HCT116 (cell line): ENCODE data around the gene EFS. TPM values are rescaled to one million over a fixed set of nuclear protein-coding genes. Genes with fewer than 3 reads are reported as not detected.

Experiments used
- ATAC-seq: fragments of 200-7000 bp; cut with Tn5 transposase; 2 replicates; pipeline ENCODE4 v1.9.1; 2020; ENCODE audit warnings: mild to moderate bottlenecking, moderate library complexity
- BruUV-seq: library from RNA; stranded (reverse); fragments of 400-500 nt; replicated peaks from 2 replicates; lab custom pipeline; 2021; lab: Mats Ljungman, UMichigan
- CTCF ChIA-PET: fragments of 300-600 bp; sonication (Branson Sonifier 250); formaldehyde crosslinking; loops from one replicate; lab custom pipeline; 2021; ENCODE audit warnings: antibody characterized with exemption; lab: Charles Lee
- POLR2A ChIA-PET: fragments of 300-600, 350-600 bp; sonication (Branson Sonifier 250); formaldehyde crosslinking; loops from one replicate; lab custom pipeline; 2021; ENCODE audit warnings: antibody characterized with exemption; lab: Charles Lee
- RAD21 ChIA-PET, 2 experiments: fragments of 300-600 bp; sonication (Branson Sonifier 250); formaldehyde crosslinking; loops; one replicate each; lab custom pipeline; 2023; ENCODE audit warnings: low total read pairs in 2 of 2; ENCODE audit not compliant: uncharacterized antibody in 2 of 2, unreplicated experiment in 2 of 2, low non-redundant PET in 1 of 2; lab: Charles Lee
- DNase-seq: peaks from one replicate; pipeline ENCODE4 v3.0.0-alpha.2; 2010; ENCODE audit warnings: low read depth, low spot score
- H2AFZ ChIP-seq: fragments of 200-600 bp; shearing (Covaris generic), sonication (generic); 2 replicates; pipeline ENCODE4 v1.6.1; 2017; ENCODE audit warnings: low read depth, mixed run types, mixed read lengths, antibody characterized with exemption, low read length; ENCODE audit not compliant: poor library complexity, severe bottlenecking
- H3K27ac ChIP-seq: 2 replicates; pipeline ENCODE4 v1.5.1; 2012; ENCODE audit warnings: low read depth, low read length
- H3K27me3 ChIP-seq: fragments of 200-600 bp; sonication (generic); 2 replicates; pipeline ENCODE4 v1.6.1; 2016; ENCODE audit warnings: mixed run types, low read length, mixed read lengths; ENCODE audit not compliant: insufficient read depth
- H3K36me3 ChIP-seq, 2 experiments: fragments of 200-500 bp in 1 of 2; fragments of 200-600 bp in 1 of 2; sonication (Bioruptor generic) in 1 of 2; sonication (generic) in 1 of 2; 2 replicates each; pipeline versions ENCODE4 v1.5.1 to v1.6.1; 2014 to 2016; ENCODE audit warnings: low read length in 2 of 2, inconsistent platforms in 1 of 2, mixed read lengths in 1 of 2, mixed run types in 1 of 2; ENCODE audit not compliant: insufficient read depth in 2 of 2, control insufficient read depth in 1 of 2
- H3K4me1 ChIP-seq, 2 experiments: fragments of 200-600 bp in 1 of 2; sonication (generic) in 1 of 2; 2 replicates each; pipeline versions ENCODE4 v1.5.1 to v1.6.1; 2012 to 2017; ENCODE audit warnings: low read length in 2 of 2, inconsistent platforms in 1 of 2, mild to moderate bottlenecking in 1 of 2, mixed read lengths in 1 of 2, mixed run types in 1 of 2, moderate library complexity in 1 of 2; ENCODE audit not compliant: insufficient read depth in 2 of 2, control insufficient read depth in 1 of 2
- H3K4me2 ChIP-seq: fragments of 200-600 bp; sonication (generic); 2 replicates; pipeline ENCODE4 v1.6.1; 2017; ENCODE audit warnings: mixed run types, low read length, mixed read lengths
- H3K4me3 ChIP-seq, 2 experiments: fragments of 200-600 bp in 1 of 2; sonication (generic) in 1 of 2; replicated peaks in 1 of 2; 2 replicates each; pipeline ENCODE4 v1.5.1; 2011 to 2016; ENCODE audit warnings: low read length in 2 of 2, control low read depth in 1 of 2, low read depth in 1 of 2, mild to moderate bottlenecking in 1 of 2, mixed read lengths in 1 of 2, mixed run types in 1 of 2
- H3K79me2 ChIP-seq: fragments of 200-600 bp; sonication (generic); 2 replicates; pipeline ENCODE4 v1.6.1; 2017; ENCODE audit warnings: mild to moderate bottlenecking, mixed run types, low read length, moderate library complexity, mixed read lengths; ENCODE audit not compliant: insufficient read depth
- H3K9ac ChIP-seq: fragments of 200-600 bp; sonication (generic); 2 replicates; pipeline ENCODE4 v1.6.1; 2016; ENCODE audit warnings: low read length, mixed read lengths
- H3K9me2 ChIP-seq: fragments of 200-600 bp; sonication (generic), shearing (Covaris generic); 2 replicates; pipeline ENCODE4 v1.6.1; 2017; ENCODE audit warnings: mixed run types, mild to moderate bottlenecking, moderate library complexity; ENCODE audit not compliant: insufficient read depth
- H3K9me3 ChIP-seq, 2 experiments: fragments of 200-500 bp in 1 of 2; fragments of 200-600 bp in 1 of 2; sonication (Bioruptor generic) in 1 of 2; sonication (generic) in 1 of 2; 2 replicates each; pipeline ENCODE4 v1.6.1; 2014 to 2017; ENCODE audit warnings: low read length in 2 of 2, mixed read lengths in 2 of 2, inconsistent platforms in 1 of 2, low read depth in 1 of 2, mild to moderate bottlenecking in 1 of 2, mixed run types in 1 of 2, moderate library complexity in 1 of 2; ENCODE audit not compliant: control insufficient read depth in 1 of 2, insufficient read depth in 1 of 2
- H4K20me1 ChIP-seq: fragments of 200-600 bp; sonication (generic), shearing (Covaris generic); 2 replicates; pipeline ENCODE4 v1.6.1; 2017; ENCODE audit warnings: mixed run types, mild to moderate bottlenecking, moderate library complexity; ENCODE audit not compliant: insufficient read depth
- ATF3 ChIP-seq: IDR thresholded peaks from 2 replicates; pipeline ENCODE4 v1.6.1; 2012
- CBX3 ChIP-seq: IDR thresholded peaks from 2 replicates; pipeline ENCODE4 v1.6.1; 2012; ENCODE audit warnings: low read depth
- CEBPB ChIP-seq: IDR thresholded peaks from 2 replicates; pipeline ENCODE4 v1.6.1; 2012; ENCODE audit warnings: low read depth
- EGR1 ChIP-seq: IDR thresholded peaks from 2 replicates; pipeline ENCODE4 v1.6.1; 2012; ENCODE audit warnings: low read depth
- EZH2 ChIP-seq: fragments of 200-600 bp; sonication (generic); IDR thresholded peaks from 2 replicates; pipeline ENCODE4 v1.6.1; 2017; ENCODE audit warnings: antibody characterized with exemption, mixed run types
- EZH2phosphoT487 ChIP-seq: fragments of 200-600 bp; IDR thresholded peaks from 2 replicates; pipeline ENCODE4 v1.6.1; 2018; ENCODE audit warnings: antibody characterized with exemption, borderline replicate concordance
- FOSL1 ChIP-seq: IDR thresholded peaks from 2 replicates; pipeline ENCODE4 v1.6.1; 2012; ENCODE audit warnings: low read depth
- JUND ChIP-seq: IDR thresholded peaks from 2 replicates; pipeline ENCODE4 v1.6.1; 2012
- POLR2A ChIP-seq: IDR thresholded peaks from 2 replicates; pipeline ENCODE4 v1.7.0; 2011; ENCODE audit warnings: borderline replicate concordance; ENCODE audit not compliant: insufficient read depth, insufficient read length; ENCODE audit errors: extremely low read depth
- POLR2AphosphoS5 ChIP-seq: IDR thresholded peaks from 2 replicates; pipeline ENCODE4 v1.6.1; 2011; ENCODE audit warnings: mild to moderate bottlenecking, low read depth, low read length, moderate library complexity
- RAD21 ChIP-seq: IDR thresholded peaks from 2 replicates; pipeline ENCODE4 v1.6.1; 2012; ENCODE audit warnings: low read depth, mild to moderate bottlenecking
- REST ChIP-seq: IDR thresholded peaks from 2 replicates; pipeline ENCODE4 v1.6.1; 2012; ENCODE audit warnings: low read depth
- SIN3A ChIP-seq: IDR thresholded peaks from 2 replicates; pipeline ENCODE4 v1.6.1; 2012; ENCODE audit warnings: low read depth
- SP1 ChIP-seq: IDR thresholded peaks from 2 replicates; pipeline ENCODE4 v1.6.1; 2012; ENCODE audit warnings: low read depth
- SRF ChIP-seq: IDR thresholded peaks from 2 replicates; pipeline ENCODE4 v1.6.1; 2012; ENCODE audit warnings: low read depth
- ZFX ChIP-seq: fragments of 450-650 bp; IDR thresholded peaks from 2 replicates; pipeline ENCODE4 v1.6.1; 2017
- intact Hi-C: fragments of 100-400 bp; cut with micrococcal nuclease; formaldehyde crosslinking; loops from 2 replicates; pipeline ENCODE4 v1.10.0; 2022
- total RNA-seq: library from RNA; stranded (reverse); gene quantifications from one replicate; pipeline ENCODE4 v1.2.1, GENCODE V29; 2021; ENCODE audit not compliant: unreplicated experiment
- TF ChIP-seq, protein P1 (sequence below): IDR thresholded peaks from 2 replicates; pipeline ENCODE4 v1.6.1; 2011; ENCODE audit warnings: mild to moderate bottlenecking, low read length, moderate library complexity; ENCODE audit not compliant: insufficient replicate concordance; ENCODE audit errors: extremely low read depth

The EFS gene
- total RNA-seq, 1 experiment from 2014 or later: 0.10 TPM

DNA sequence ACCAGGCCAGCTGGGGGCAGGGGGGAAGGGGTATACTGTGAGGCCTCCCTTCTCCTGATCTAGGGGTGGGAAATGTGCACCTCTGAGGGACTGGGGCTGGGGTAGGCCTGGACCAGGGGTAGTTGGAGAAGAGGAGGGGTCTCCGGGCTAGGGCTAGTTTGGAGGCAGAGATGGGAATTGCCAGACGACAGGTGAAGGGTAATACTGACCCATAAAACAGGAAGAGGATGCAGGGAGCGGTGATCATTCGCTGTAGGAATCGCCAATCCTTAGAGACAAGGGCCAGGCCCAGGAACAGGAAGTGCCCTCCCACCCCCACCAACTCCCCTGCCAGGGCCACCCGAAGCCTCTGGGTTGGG, 16.7 kb downstream of the EFS start:
- Histone ChIP-seq H3K9me3 (no peaks in the 10 kb centered on the region), H2AFZ (no peak overlapping the region), H3K4me2 (no peak overlapping the region), H3K27me3 (no peaks in the 10 kb centered on the region), H3K4me3 (no peak overlapping the region), H4K20me1 (no peaks in the 10 kb centered on the region), H3K9ac (no peak overlapping the region), H3K4me1 (0 out of 4 replicates have a peak, but pooled peaks cover 0 to 2% of the 10 kb centered on the region in 2 experiments), H3K27ac (no peak overlapping the region), H3K9me2 (no peaks in the 10 kb centered on the region), H3K79me2 (no peaks in the 10 kb centered on the region), H3K36me3 (no peaks in the 10 kb centered on the region)
- BruUV-seq: no TSS peak
- RAD21 ChIA-PET: no interaction called here
- POLR2A ChIA-PET: no interaction called here
- ATAC-seq (no peak), DNase-seq (no peak)
- TF ChIP-seq CBX3: no peak
- no peak for TF ChIP-seq POLR2A
- intact Hi-C loops: no loop called here
- CTCF ChIA-PET: no interaction called here

DNA sequence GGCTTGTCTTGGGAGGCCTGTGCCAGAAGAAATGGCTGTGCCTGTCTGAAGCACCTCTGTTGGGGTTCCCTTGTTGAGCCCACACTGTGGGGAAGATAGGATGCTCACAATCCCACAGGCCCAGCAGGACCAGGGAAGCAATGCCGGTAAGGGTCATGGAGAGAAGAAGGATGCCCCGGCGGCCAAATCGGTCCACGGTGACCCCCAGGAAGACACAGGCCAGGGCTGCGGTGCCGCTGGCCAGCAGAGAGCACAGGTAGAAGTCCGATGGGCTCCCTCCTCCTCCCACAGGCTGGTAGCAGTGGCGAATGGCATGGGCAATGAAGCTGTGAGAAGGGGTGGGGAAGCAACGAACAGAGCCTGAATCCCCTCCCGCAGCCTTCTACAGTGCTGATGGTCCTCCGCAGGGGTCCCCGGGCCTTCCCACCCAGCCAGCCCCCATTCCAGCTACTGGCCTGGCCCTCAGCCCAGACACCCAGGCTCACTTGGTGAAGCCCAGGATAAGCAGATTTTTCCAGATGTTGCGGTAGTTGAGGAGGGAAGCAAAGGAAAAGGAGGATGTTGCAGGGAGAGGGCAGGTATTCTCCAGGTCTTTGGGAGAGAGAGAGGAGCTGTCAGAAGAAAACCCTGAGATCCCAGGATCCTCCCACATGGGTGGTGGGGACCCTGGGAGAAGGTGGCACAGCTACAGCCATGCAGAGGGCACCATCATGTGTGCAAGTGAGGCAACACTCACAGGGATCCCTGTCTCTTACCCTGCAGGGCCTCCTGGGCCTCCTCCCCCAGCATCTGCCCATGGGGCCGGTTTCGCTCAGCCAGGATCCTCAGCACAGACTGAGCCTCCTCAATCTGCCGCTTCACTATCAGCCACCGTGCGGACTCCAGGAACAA, 17.3 kb downstream of the EFS start:
- no peak overlapping the region for H2AFZ ChIP-seq
- no peaks in the 10 kb centered on the region for H3K79me2 ChIP-seq
- no peak overlapping the region for H3K9ac ChIP-seq
- ChIA-PET CTCF (no interaction called here), RAD21 (no interaction called here), POLR2A (no interaction called here)
- ATAC-seq (no peak), DNase-seq (no peak)
- no peak overlapping the region for H3K4me3 ChIP-seq
- BruUV-seq: no TSS peak
- intact Hi-C loops: no loop called here
- H3K9me3 ChIP-seq: no peaks in the 10 kb centered on the region
- H3K27ac ChIP-seq: no peak overlapping the region
- no peaks in the 10 kb centered on the region for H3K27me3 ChIP-seq
- no peak overlapping the region for H3K4me2 ChIP-seq
- TF ChIP-seq RAD21: no peak
- TF ChIP-seq, protein P1, sequence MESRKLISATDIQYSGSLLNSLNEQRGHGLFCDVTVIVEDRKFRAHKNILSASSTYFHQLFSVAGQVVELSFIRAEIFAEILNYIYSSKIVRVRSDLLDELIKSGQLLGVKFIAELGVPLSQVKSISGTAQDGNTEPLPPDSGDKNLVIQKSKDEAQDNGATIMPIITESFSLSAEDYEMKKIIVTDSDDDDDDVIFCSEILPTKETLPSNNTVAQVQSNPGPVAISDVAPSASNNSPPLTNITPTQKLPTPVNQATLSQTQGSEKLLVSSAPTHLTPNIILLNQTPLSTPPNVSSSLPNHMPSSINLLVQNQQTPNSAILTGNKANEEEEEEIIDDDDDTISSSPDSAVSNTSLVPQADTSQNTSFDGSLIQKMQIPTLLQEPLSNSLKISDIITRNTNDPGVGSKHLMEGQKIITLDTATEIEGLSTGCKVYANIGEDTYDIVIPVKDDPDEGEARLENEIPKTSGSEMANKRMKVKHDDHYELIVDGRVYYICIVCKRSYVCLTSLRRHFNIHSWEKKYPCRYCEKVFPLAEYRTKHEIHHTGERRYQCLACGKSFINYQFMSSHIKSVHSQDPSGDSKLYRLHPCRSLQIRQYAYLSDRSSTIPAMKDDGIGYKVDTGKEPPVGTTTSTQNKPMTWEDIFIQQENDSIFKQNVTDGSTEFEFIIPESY: no peak
- TF ChIP-seq SP1: no peak
- no peak for TF ChIP-seq CEBPB
- TF ChIP-seq SIN3A: no peak
- TF ChIP-seq SRF: no peak
- TF ChIP-seq JUND: no peak
- no peak for TF ChIP-seq EZH2
- no peak for TF ChIP-seq ATF3
- no peak for TF ChIP-seq POLR2AphosphoS5
- no peak for TF ChIP-seq FOSL1
- no peak for TF ChIP-seq EGR1
- no peak for TF ChIP-seq ZFX
- TF ChIP-seq CBX3: no peak
- TF ChIP-seq EZH2phosphoT487: no peak
- TF ChIP-seq REST: no peak
- H3K9me2 ChIP-seq: no peaks in the 10 kb centered on the region
- no peaks in the 10 kb centered on the region for H3K36me3 ChIP-seq
- no peaks in the 10 kb centered on the region for H3K4me1 ChIP-seq
- H4K20me1 ChIP-seq: no peaks in the 10 kb centered on the region
